GM12875 (cell line): ENCODE results near the gene ATG14.
A peak's percentile ranks its signal among the peaks of the same experiment; 100 is the strongest.

ENCODE experiments used
- H3K4me3 ChIP-seq: one replicate; pipeline ENCODE4 v1.5.1; 2011; ENCODE audit warnings: low read depth, low read length, control low read depth
- TF ChIP-seq, protein P1 (sequence below): IDR thresholded peaks from 2 replicates; pipeline ENCODE4 v1.5.1; 2011; ENCODE audit warnings: low read depth, mild to moderate bottlenecking, control low read depth, inconsistent platforms, low read length, moderate library complexity, borderline replicate concordance; ENCODE audit not compliant: insufficient read depth

Gene ATG14

DNA sequence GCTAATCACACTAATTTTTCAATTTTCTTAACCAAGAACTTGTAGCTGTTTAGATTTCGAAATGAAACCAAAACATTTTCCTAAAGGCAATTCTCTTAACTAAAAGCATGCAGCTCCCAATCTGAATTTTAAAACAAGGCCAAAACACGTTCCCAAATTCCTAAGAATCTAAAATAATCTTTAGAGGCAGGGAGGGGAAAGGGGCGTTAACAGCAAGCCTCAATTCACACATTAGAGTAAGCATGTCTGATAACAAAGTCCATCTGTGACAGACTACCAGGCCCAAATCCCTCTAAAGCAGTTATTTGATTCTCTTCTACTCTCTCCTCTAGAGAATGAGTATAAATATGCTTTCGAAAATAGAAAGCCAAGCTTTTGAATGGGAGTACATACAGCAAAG lies 754 bp downstream of the ATG14 start:
- TF ChIP-seq, protein P1, sequence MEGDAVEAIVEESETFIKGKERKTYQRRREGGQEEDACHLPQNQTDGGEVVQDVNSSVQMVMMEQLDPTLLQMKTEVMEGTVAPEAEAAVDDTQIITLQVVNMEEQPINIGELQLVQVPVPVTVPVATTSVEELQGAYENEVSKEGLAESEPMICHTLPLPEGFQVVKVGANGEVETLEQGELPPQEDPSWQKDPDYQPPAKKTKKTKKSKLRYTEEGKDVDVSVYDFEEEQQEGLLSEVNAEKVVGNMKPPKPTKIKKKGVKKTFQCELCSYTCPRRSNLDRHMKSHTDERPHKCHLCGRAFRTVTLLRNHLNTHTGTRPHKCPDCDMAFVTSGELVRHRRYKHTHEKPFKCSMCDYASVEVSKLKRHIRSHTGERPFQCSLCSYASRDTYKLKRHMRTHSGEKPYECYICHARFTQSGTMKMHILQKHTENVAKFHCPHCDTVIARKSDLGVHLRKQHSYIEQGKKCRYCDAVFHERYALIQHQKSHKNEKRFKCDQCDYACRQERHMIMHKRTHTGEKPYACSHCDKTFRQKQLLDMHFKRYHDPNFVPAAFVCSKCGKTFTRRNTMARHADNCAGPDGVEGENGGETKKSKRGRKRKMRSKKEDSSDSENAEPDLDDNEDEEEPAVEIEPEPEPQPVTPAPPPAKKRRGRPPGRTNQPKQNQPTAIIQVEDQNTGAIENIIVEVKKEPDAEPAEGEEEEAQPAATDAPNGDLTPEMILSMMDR = no peak
- peak overlapping the region; percentile 97 for H3K4me3 ChIP-seq

DNA sequence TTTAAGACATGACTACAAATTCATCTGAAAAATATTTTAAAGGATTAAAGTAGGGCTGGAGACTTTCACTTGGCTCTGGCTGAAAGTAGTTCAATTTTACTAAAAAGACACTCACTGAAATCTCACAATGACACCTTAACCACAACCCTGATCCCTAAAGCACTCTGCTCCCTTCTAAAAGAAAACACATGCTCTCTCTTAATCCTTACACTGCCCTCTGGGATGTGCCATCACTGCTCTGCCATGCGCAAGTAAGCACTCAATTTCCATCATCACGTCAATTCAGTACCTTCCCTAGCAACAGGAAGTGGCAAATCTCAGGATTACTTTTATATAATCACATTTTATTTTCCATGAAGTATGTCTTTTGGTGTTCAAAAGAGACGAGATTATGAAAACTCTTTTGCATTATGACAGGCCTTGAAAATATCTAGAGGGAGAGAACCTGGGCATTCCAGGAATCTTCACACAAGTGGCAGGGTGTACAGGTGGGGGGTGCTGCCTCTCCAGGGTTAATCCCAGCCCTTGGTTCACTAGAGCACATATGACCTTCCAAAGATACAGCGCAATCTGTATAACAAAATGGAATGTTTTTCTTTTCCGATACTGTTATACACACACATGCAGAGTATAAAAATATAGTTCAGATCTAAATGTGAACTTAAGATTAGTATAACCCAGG lies 7.3 kb downstream of the ATG14 start:
- TF ChIP-seq, protein P1 = no peak
- H3K4me3 ChIP-seq = no peak overlapping the region

DNA sequence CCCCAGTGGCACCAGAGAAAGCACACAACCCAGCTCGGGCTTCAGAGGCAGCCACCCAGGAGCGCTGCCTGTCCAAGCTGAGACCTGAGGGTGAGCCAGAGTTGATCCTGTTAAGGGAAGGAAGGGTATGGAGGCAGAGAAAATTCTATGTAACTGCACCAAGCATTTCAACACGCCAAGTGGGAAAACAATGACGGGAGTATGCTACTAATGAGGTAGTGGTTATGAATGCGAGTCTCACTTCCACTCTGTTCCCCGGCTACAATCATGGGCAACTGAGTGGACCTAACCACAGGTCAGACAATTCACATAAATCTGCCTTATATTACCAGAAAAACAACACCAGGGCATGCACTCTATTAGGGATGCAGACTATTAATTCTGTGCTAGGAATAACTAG lies 9.9 kb downstream of the ATG14 start:
- TF ChIP-seq, protein P1 = no peak
- H3K4me3 ChIP-seq = no peak overlapping the region

DNA sequence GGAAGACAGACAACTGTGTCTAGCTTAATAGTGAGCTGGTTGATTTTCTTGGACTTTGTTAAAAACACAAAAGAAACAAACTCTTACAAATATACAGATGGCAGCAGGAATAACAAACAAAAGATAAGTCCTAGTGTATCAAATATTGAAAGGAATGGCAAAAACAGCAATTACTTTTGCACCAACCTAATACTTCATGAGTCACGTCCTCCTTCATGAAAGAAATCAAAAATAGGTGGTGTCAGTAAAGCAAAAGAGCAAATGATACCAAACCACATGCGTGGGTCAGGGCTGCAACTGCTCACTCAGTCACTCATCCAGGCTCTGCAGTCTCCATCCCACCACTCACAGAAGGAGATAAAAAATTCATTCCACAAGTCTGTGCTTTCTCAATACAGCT lies 11.8 kb downstream of the ATG14 start:
- TF ChIP-seq, protein P1 = no peak
- H3K4me3 ChIP-seq = no peak overlapping the region

DNA sequence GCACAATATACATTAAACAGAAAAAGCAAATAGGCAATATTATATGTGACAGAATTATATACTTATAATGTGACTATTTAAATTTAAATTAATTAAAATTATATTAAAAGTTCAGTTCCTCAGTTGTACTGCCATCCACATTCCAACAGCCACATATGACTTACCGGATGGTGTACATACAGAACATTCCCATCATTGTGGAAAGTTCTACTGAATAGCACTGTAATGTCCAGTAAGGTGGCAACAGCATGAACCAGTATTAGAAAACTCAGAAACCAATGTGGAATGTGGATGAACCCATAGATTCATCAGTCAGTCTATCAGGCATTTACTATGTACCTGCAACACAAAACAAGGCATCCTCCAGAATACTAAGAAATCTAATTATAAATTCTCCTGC lies 12.4 kb downstream of the ATG14 start:
- no peak overlapping the region for H3K4me3 ChIP-seq
- TF ChIP-seq, protein P1 = no peak

DNA sequence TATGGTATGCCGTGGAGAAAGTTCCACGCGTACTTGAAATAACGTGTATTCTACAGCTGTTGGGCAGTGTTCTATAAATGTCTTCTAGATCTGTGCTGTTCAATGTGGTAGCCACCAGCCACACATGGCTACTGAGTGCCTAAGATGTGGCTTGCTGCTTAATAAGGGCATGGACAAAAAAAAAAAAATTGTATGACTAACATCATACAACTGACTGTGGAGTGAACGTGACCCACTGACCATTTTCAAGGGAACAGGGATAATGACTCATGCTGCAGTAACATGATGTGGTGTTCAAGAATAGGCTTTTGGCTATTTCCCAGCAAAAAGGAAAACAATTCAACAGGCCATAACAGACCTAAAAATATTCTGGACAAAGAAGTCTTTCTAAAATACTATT lies 13.0 kb downstream of the ATG14 start:
- no peak overlapping the region for H3K4me3 ChIP-seq
- TF ChIP-seq, protein P1 = no peak

DNA sequence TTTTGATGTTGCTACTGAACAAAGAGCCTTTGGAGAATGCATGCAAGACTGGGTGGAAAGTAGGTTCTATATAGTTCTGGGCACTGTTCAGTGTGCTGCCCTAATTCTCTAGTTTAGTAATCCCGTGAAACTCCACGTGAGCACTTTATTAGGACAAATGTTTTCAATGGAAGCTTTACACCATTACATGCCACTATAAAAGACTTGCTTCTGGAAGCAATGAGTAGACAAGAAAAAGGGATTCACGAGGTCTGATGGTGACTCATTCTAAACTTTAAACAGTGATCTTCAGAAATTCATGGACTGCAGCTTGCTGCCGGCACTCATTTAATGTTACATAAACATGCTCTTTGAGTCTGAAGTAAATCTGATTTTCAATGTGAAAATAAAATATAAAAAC lies 22.3 kb downstream of the ATG14 start:
- TF ChIP-seq, protein P1 = no peak

More for the DNA sequence above, 22.3 kb downstream of the ATG14 start:
- no peak overlapping the region for H3K4me3 ChIP-seq
